ENCODE data around the gene ARHGAP25. TPM values are rescaled to one million over a fixed set of nuclear protein-coding genes. Genes with fewer than 3 reads are reported as not detected.

Gene ARHGAP25
- total and polyA plus RNA-seq, 2 donors (not counting 3 experiments of a cell fraction or from before 2014, with no cell fraction given) = 0.50 to 2.0 TPM

DNA sequence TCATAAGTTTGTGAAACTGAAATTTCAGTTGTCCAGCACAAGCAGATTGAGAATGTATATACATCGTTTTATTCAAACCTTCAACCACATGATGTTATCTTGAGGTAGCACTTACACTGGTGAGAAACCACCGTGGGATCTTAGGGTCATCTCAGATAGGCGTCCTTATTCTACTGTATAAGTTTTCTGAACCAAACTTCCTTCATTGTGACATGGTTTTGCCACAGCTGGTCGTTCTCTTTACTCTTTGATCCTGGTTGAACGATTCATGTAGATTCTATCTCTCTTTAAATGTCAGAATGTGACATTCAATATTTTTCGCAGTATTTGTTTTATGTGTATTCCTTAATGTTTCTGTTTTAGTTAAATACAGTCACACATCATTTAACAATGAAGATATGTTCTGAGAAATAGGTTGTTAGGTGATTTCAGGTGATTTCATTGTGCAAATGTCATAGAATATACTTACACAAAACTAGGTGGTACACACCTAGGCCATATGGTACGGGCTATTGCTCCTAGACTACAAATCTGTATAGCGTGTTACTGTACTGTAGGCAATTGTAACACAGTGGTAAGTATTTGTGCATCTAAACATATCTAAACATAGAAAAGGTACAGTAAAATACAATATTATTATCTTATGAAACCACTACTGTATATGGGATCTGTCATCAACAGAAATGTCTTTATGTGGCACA is 17.9 kb upstream of the ARHGAP25 start:
- dilution Hi-C loops (cut with MboI; ENCODE audit: extremely low pct_ligation_motif_present, low sequenced_read_pairs) = loop anchor here (25.0 kb wide), 1 partner anchor 229 kb away; no protein-coding TSS in a partner anchor
- BruUV-seq (replicated peaks) = no TSS peak
- H3K4me2 ChIP-seq (ENCODE audit: insufficient read depth, low read length) = no peak overlapping the region
- no peaks in the 10 kb centered on the region for H3K9me3 ChIP-seq (replicated peaks; ENCODE audit: control insufficient read depth, insufficient read depth, low read length)
- H3K27ac ChIP-seq (ENCODE audit: insufficient read depth, low read depth, low read length) = no peak overlapping the region
- no peak overlapping the region for H3K4me3 ChIP-seq (replicated peaks in 1 of 3; ENCODE audit: insufficient read depth in 1 of 3, low read depth in 1 of 3, low read length in 3 of 3)
- H3K27me3 ChIP-seq (ENCODE audit: control insufficient read depth in 2 of 2, insufficient read depth in 2 of 2, low read length in 2 of 2) = peaks cover 17 to 23% of the 10 kb centered on the region in 2 experiments
- POLR2A ChIA-PET = no interaction called here
- H3K9ac ChIP-seq (replicated peaks; ENCODE audit: extremely low read depth, insufficient read depth, low read length) = no peak overlapping the region
- no peak overlapping the region for H2AFZ ChIP-seq (ENCODE audit: low read depth, low read length)
- H3K9me1 ChIP-seq (replicated peaks; ENCODE audit: control insufficient read depth, extremely low read depth, insufficient read depth, low read length) = no peaks in the 10 kb centered on the region
- no peaks in the 10 kb centered on the region for H3K79me2 ChIP-seq (ENCODE audit: control insufficient read depth, insufficient read depth, low read length)
- no peaks in the 10 kb centered on the region for H3K36me3 ChIP-seq (ENCODE audit: control insufficient read depth in 2 of 2, extremely low read depth in 1 of 2, insufficient read depth in 2 of 2, low read length in 2 of 2)
- no peaks in the 10 kb centered on the region for H4K20me1 ChIP-seq (replicated peaks; ENCODE audit: control insufficient read depth, extremely low read depth, insufficient read depth, low read length)
- DNase-seq (ENCODE audit: low read depth, low spot score) (no peak), FAIRE-seq (no peak)
- CTCF ChIA-PET = interaction anchor here (1.2 to 13.7 kb wide), 10 partner anchors 8 to 258 kb away, joined by 3 to 517 read pairs (median 8); partner anchors contain the start of genes APLF and FBXO48
- intact Hi-C loops (cut with micrococcal nuclease) = no loop called here
- H3K4me1 ChIP-seq (ENCODE audit: control insufficient read depth, extremely low read depth, insufficient read depth, low read length) = no peaks in the 10 kb centered on the region
- no peak for TF ChIP-seq EZH2 (IDR thresholded peaks at IDR 0.05; ENCODE audit: borderline replicate concordance, low read depth, low read length, severe bottlenecking)

DNA sequence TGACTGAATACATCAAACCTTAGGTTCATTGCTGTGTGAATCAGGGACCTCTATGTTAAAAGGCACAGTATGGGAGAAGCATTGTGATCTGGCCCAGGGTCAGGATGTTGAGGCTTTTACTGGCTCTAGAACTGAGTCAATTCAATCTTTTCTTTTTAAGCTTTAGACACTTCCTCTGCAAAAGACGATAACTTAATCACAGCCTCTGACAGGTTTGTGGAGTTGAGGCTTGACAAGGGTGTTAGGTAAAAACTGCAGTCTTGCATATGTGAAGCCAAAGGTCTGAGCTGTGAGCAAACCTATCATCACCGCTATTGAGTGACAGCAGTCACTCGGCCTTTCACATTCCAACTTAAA is 17.3 kb upstream of the ARHGAP25 start:
- ChIA-PET CTCF (interaction anchor here (1.1 to 13.7 kb wide), 9 partner anchors 8 to 252 kb away, joined by 3 to 517 read pairs (median 8); partner anchors contain the start of genes APLF and FBXO48), POLR2A (no interaction called here)
- Histone ChIP-seq H3K79me2 (ENCODE audit: control insufficient read depth, insufficient read depth, low read length) (no peaks in the 10 kb centered on the region), H4K20me1 (replicated peaks; ENCODE audit: control insufficient read depth, extremely low read depth, insufficient read depth, low read length) (no peaks in the 10 kb centered on the region), H3K4me1 (ENCODE audit: control insufficient read depth, extremely low read depth, insufficient read depth, low read length) (no peaks in the 10 kb centered on the region), H2AFZ (ENCODE audit: low read depth, low read length) (no peak overlapping the region), H3K27ac (ENCODE audit: insufficient read depth, low read depth, low read length) (no peak overlapping the region), H3K36me3 (ENCODE audit: control insufficient read depth in 2 of 2, extremely low read depth in 1 of 2, insufficient read depth in 2 of 2, low read length in 2 of 2) (no peaks in the 10 kb centered on the region), H3K27me3 (ENCODE audit: control insufficient read depth in 2 of 2, insufficient read depth in 2 of 2, low read length in 2 of 2) (peaks cover 17 to 23% of the 10 kb centered on the region in 2 experiments), H3K4me2 (ENCODE audit: insufficient read depth, low read length) (no peak overlapping the region), H3K4me3 (replicated peaks in 1 of 3; ENCODE audit: insufficient read depth in 1 of 3, low read depth in 1 of 3, low read length in 3 of 3) (no peak overlapping the region), H3K9ac (replicated peaks; ENCODE audit: extremely low read depth, insufficient read depth, low read length) (no peak overlapping the region), H3K9me1 (replicated peaks; ENCODE audit: control insufficient read depth, extremely low read depth, insufficient read depth, low read length) (no peaks in the 10 kb centered on the region), H3K9me3 (replicated peaks; ENCODE audit: control insufficient read depth, insufficient read depth, low read length) (no peaks in the 10 kb centered on the region)
- DNase-seq (ENCODE audit: low read depth, low spot score) (no peak), FAIRE-seq (no peak)
- TF ChIP-seq MAX (IDR thresholded peaks at IDR 0.05; ENCODE audit: insufficient read depth, insufficient read length) = no peak
- intact Hi-C loops (cut with micrococcal nuclease) (no loop called here), dilution Hi-C loops (cut with MboI; ENCODE audit: extremely low pct_ligation_motif_present, low sequenced_read_pairs) (loop anchor here (25.0 kb wide), 1 partner anchor 230 kb away; no protein-coding TSS in a partner anchor)
- BruUV-seq (replicated peaks) = no TSS peak

Measured in endothelial cell of umbilical vein (primary cell).